ENCODE measurements around the gene RB1. TPM values are rescaled to one million over a fixed set of nuclear protein-coding genes. Genes with fewer than 3 reads are reported as not detected.
"Not testable (repeated sequence)": the region's sequence is repeated elsewhere in the genome, so short reads cannot be mapped to it uniquely, and the experiment has no call there.

RB1 gene
- total RNA-seq, 1 donor from 2014 or later: 27.7 TPM

GRCh38 chr13:48398450-48399095 lies 95.0 kb downstream of the RB1 start:
- DNase-seq (ENCODE audit: missing footprints) (no peak), ATAC-seq (no peak)
- intact Hi-C loops (cut with DNase I): no loop called here

GRCh38 chr13:48400090-48400694 lies 96.6 kb downstream of the RB1 start:
- DNase-seq (ENCODE audit: missing footprints): no peak
- no peak for ATAC-seq
- intact Hi-C loops (cut with DNase I): loop anchor here (2.0 kb wide), 1 partner anchor 181 kb away; no protein-coding TSS in a partner anchor

GRCh38 chr13:48400850-48401291 lies 97.3 kb downstream of the RB1 start:
- ATAC-seq: peak; percentile 80
- DNase-seq (ENCODE audit: missing footprints): no peak
- intact Hi-C loops (cut with DNase I): loop anchor here (2.0 kb wide), 1 partner anchor 180 kb away; no protein-coding TSS in a partner anchor

GRCh38 chr13:48401480-48401879 lies 97.9 kb downstream of the RB1 start:
- intact Hi-C loops (cut with DNase I): loop anchor here (2.0 kb wide), 1 partner anchor 179 kb away; no protein-coding TSS in a partner anchor
- ATAC-seq (no peak), DNase-seq (ENCODE audit: missing footprints) (no peak)

GRCh38 chr13:48402325-48402932 lies 98.9 kb downstream of the RB1 start:
- no peak for DNase-seq (ENCODE audit: missing footprints)
- intact Hi-C loops (cut with DNase I): no loop called here
- no peak for ATAC-seq

GRCh38 chr13:48403151-48403631 lies 99.6 kb downstream of the RB1 start:
- no peak for DNase-seq (ENCODE audit: missing footprints)
- intact Hi-C loops (cut with DNase I): no loop called here
- peak; percentile 73 for ATAC-seq

- ATAC-seq (no peak), DNase-seq (ENCODE audit: missing footprints) (no peak)
- intact Hi-C loops (cut with DNase I): no loop called here
Observed at GRCh38 chr13:48403913-48404312, 100.4 kb downstream of the RB1 start.

GRCh38 chr13:48404952-48405351 lies 101.4 kb downstream of the RB1 start:
- no peak for ATAC-seq
- intact Hi-C loops (cut with DNase I): loop anchor here (5.0 kb wide), 1 partner anchor 102 kb away; no protein-coding TSS in a partner anchor
- DNase-seq (ENCODE audit: missing footprints): no peak

- intact Hi-C loops (cut with DNase I): loop anchor here (5.0 kb wide), 1 partner anchor 101 kb away; no protein-coding TSS in a partner anchor
- DNase-seq (ENCODE audit: missing footprints): no peak
- ATAC-seq: no peak
Observed at GRCh38 chr13:48405875-48406274, 102.3 kb downstream of the RB1 start.

- ATAC-seq (no peak), DNase-seq (ENCODE audit: missing footprints) (no peak)
- intact Hi-C loops (cut with DNase I): loop anchor here (5.0 kb wide), 1 partner anchor 122 kb away; the partner anchor contains the start of gene RCBTB2
Observed at GRCh38 chr13:48410199-48410598, 106.6 kb downstream of the RB1 start.

- DNase-seq (ENCODE audit: missing footprints): no peak
- no peak for ATAC-seq
- intact Hi-C loops (cut with DNase I): loop anchor here (5.0 kb wide), 1 partner anchor 121 kb away; the partner anchor contains the start of gene RCBTB2
Observed at GRCh38 chr13:48411147-48411794, 107.7 kb downstream of the RB1 start.

- intact Hi-C loops (cut with DNase I): loop anchor here (5.0 kb wide), 1 partner anchor 120 kb away; the partner anchor contains the start of gene RCBTB2
- no peak for DNase-seq (ENCODE audit: missing footprints)
Observed at GRCh38 chr13:48411841-48412531, 108.4 kb downstream of the RB1 start.

GRCh38 chr13:48412881-48413351 lies 109.4 kb downstream of the RB1 start, which contains the start of gene LPAR6:
Gene LPAR6 (minus strand): TSS chr13:48413113. CDS start chr13:48412423, 690 bp downstream.
- intact Hi-C loops (cut with DNase I): loop anchor here (5.0 kb wide), 1 partner anchor 119 kb away; the partner anchor contains the start of gene RCBTB2
- ATAC-seq (peak; percentile 65), DNase-seq (ENCODE audit: missing footprints) (no peak)

More at GRCh38 chr13:48411841-48412531, 108.4 kb downstream of the RB1 start:
- peak; percentile 44 for ATAC-seq

- intact Hi-C loops (cut with DNase I): loop anchor here (5.0 kb wide), 1 partner anchor 118 kb away; the partner anchor contains the start of gene RCBTB2
- ATAC-seq: no peak
- DNase-seq (ENCODE audit: missing footprints): no peak
Observed at GRCh38 chr13:48414501-48414900, 111.0 kb downstream of the RB1 start.

- DNase-seq (ENCODE audit: missing footprints) (no peak), ATAC-seq (no peak)
- intact Hi-C loops (cut with DNase I): no loop called here
Observed at GRCh38 chr13:48415516-48415915, 112.0 kb downstream of the RB1 start.

GRCh38 chr13:48422003-48422402 lies 118.5 kb downstream of the RB1 start:
- DNase-seq (ENCODE audit: missing footprints); intact Hi-C loops (cut with DNase I); ATAC-seq: not testable (repeated sequence)

- intact Hi-C loops (cut with DNase I): no loop called here
- no peak for ATAC-seq
Observed at GRCh38 chr13:48424212-48424611, 120.7 kb downstream of the RB1 start.

GRCh38 chr13:48426052-48426451 lies 122.5 kb downstream of the RB1 start:
- DNase-seq (ENCODE audit: missing footprints) (no peak), ATAC-seq (no peak)
- intact Hi-C loops (cut with DNase I): no loop called here

More at GRCh38 chr13:48424212-48424611, 120.7 kb downstream of the RB1 start:
- DNase-seq (ENCODE audit: missing footprints): no peak
